ENCODE measurements around the gene DDX49. TPM values are rescaled to one million over a fixed set of nuclear protein-coding genes. Genes with fewer than 3 reads are reported as not detected.

The DDX49 gene
- total and polyA plus RNA-seq, 2 donors (not counting 1 experiment from before 2014, with no cell fraction given) = 38.9 to 47.5 TPM

DNA sequence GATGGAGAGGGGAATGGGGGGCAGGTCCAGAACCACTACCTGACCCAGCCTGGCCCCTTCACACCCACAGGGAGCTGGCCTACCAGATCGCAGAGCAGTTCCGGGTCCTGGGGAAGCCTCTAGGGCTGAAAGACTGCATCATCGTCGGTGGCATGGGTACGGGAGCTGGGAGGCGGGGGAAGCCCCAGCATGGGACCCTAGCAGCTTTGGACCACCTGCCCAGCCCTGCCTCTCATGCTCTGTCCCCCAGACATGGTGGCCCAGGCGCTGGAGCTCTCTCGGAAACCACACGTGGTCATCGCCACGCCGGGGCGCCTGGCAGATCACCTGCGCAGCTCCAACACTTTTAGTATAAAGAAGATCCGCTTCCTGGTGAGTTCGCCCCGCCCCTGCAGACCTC lies 2.1 kb downstream of the DDX49 start:
- H3K4me3 Mint-ChIP-seq = peak overlapping the region; percentile 55

DNA sequence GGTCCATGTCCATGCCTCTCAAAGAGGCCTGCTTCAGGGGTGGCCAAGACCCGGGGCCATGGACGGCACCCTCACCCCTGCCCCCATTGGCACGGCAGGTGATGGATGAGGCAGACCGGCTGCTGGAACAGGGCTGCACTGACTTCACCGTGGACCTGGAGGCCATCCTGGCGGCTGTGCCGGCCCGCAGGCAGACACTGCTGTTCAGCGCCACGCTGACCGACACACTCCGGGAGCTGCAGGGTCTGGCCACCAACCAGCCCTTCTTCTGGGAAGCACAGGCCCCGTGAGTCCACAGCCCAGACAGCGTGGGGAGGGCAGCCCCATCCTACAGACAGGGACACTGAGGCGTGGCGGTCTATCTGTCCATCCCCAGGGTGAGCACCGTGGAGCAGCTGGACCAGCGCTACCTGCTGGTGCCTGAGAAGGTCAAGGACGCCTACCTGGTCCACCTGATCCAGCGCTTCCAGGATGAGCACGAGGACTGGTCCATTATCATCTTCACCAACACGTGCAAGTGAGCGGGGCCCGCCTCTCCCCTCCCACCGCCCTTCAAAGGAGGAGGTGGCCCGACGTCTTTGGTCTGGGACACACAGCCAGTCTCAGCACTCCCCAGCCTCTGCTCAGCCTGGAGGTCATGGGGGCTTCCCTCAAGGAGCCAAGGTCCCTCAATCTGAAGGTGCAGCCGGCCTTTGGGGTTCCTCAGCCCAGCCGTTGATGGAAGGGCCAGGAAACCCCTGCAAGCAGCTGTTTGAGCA lies 2.9 kb downstream of the DDX49 start:
- no peak overlapping the region for H3K4me3 Mint-ChIP-seq

More for the DNA sequence above, 2.1 kb downstream of the DDX49 start:
- no peak overlapping the region for H3K4me2 ChIP-seq (replicated peaks; ENCODE audit: low read depth, low read length, poor library complexity, severe bottlenecking)
- H3K9me3 ChIP-seq (ENCODE audit: control extremely low read depth in 1 of 3, control insufficient read depth in 2 of 3, insufficient read depth in 1 of 3, low read length in 2 of 3) = no peaks in the 10 kb centered on the region
- no peak overlapping the region for H2AFZ ChIP-seq (ENCODE audit: insufficient read depth, low read depth, low read length, poor library complexity, severe bottlenecking)
- DNase-seq (no peak), ATAC-seq (ENCODE audit: low read depth) (no peak)
- H3K4me3 ChIP-seq (ENCODE audit: control extremely low read depth in 1 of 5, extremely low read depth in 1 of 5, insufficient read depth in 1 of 5, low read depth in 2 of 5, low read length in 4 of 5) = no peak overlapping the region
- H3K4me1 ChIP-seq (ENCODE audit: control insufficient read depth in 2 of 2, insufficient read depth in 2 of 2, low read length in 2 of 2) = peaks cover 17 to 27% of the 10 kb centered on the region in 2 donors
- peaks cover 29% of the 10 kb centered on the region for H4K20me1 ChIP-seq (ENCODE audit: control insufficient read depth, insufficient read depth, low read length, poor library complexity, severe bottlenecking)
- Mint-ChIP-seq H3K9me3 (ENCODE audit: insufficient read depth) (no peaks in the 10 kb centered on the region), H3K27ac (no peak overlapping the region), H3K4me1 (peaks cover 32% of the 10 kb centered on the region), H3K27me3 (no peaks in the 10 kb centered on the region)
- TF ChIP-seq, protein P1, sequence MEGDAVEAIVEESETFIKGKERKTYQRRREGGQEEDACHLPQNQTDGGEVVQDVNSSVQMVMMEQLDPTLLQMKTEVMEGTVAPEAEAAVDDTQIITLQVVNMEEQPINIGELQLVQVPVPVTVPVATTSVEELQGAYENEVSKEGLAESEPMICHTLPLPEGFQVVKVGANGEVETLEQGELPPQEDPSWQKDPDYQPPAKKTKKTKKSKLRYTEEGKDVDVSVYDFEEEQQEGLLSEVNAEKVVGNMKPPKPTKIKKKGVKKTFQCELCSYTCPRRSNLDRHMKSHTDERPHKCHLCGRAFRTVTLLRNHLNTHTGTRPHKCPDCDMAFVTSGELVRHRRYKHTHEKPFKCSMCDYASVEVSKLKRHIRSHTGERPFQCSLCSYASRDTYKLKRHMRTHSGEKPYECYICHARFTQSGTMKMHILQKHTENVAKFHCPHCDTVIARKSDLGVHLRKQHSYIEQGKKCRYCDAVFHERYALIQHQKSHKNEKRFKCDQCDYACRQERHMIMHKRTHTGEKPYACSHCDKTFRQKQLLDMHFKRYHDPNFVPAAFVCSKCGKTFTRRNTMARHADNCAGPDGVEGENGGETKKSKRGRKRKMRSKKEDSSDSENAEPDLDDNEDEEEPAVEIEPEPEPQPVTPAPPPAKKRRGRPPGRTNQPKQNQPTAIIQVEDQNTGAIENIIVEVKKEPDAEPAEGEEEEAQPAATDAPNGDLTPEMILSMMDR (IDR thresholded peaks at IDR 0.05) = no peak
- TF ChIP-seq EZH2 (IDR thresholded peaks at IDR 0.05; ENCODE audit: borderline replicate concordance, insufficient read depth, low read depth, low read length, poor library complexity, severe bottlenecking) = no peak
- WGBS (ENCODE audit: insufficient coverage) = 97% methylated on average over 17 of the region's 17 CpGs
- H3K27ac ChIP-seq (ENCODE audit: low read length in 2 of 2) = no peak overlapping the region
- H3K79me2 ChIP-seq (ENCODE audit: control insufficient read depth, insufficient read depth, low read length) = peaks cover 49% of the 10 kb centered on the region
- no peaks in the 10 kb centered on the region for H3K27me3 ChIP-seq (replicated peaks in 1 of 4; ENCODE audit: control extremely low read depth in 1 of 4, control insufficient read depth in 3 of 4, insufficient read depth in 4 of 4, low read length in 3 of 4)
- H3K9ac ChIP-seq (ENCODE audit: low read length) = no peak overlapping the region
- POLR2A ChIA-PET = interaction anchor here (0.6 kb wide), 1 partner anchor 8 kb away, joined by 3 read pairs; no protein-coding TSS in a partner anchor
- intact Hi-C loops (cut with micrococcal nuclease) = no loop called here
- CTCF ChIA-PET = no interaction called here
- peaks cover 0 to 46% of the 10 kb centered on the region in 2 experiments for H3K36me3 ChIP-seq (replicated peaks in 1 of 2; ENCODE audit: control extremely low read depth in 1 of 2, control insufficient read depth in 1 of 2, extremely low read depth in 1 of 2, insufficient read depth in 2 of 2, low read length in 1 of 2)

More for the DNA sequence above, 2.9 kb downstream of the DDX49 start:
- no peak overlapping the region for H3K27ac Mint-ChIP-seq
- ATAC-seq (ENCODE audit: low read depth) (no peak), DNase-seq (no peak)
- Histone ChIP-seq H3K4me2 (replicated peaks; ENCODE audit: low read depth, low read length, poor library complexity, severe bottlenecking) (no peak overlapping the region), H2AFZ (ENCODE audit: insufficient read depth, low read depth, low read length, poor library complexity, severe bottlenecking) (no peak overlapping the region), H3K9me3 (ENCODE audit: control extremely low read depth in 1 of 3, control insufficient read depth in 2 of 3, insufficient read depth in 1 of 3, low read length in 2 of 3) (no peaks in the 10 kb centered on the region), H3K36me3 (replicated peaks in 1 of 2; ENCODE audit: control extremely low read depth in 1 of 2, control insufficient read depth in 1 of 2, extremely low read depth in 1 of 2, insufficient read depth in 2 of 2, low read length in 1 of 2) (peaks cover 0 to 50% of the 10 kb centered on the region in 2 experiments), H4K20me1 (ENCODE audit: control insufficient read depth, insufficient read depth, low read length, poor library complexity, severe bottlenecking) (peaks cover 24% of the 10 kb centered on the region), H3K4me1 (ENCODE audit: control insufficient read depth in 2 of 2, insufficient read depth in 2 of 2, low read length in 2 of 2) (peaks cover 17 to 24% of the 10 kb centered on the region in 2 donors), H3K9ac (ENCODE audit: low read length) (no peak overlapping the region), H3K27ac (ENCODE audit: low read length in 2 of 2) (no peak overlapping the region), H3K79me2 (ENCODE audit: control insufficient read depth, insufficient read depth, low read length) (peaks cover 41% of the 10 kb centered on the region), H3K4me3 (ENCODE audit: control extremely low read depth in 1 of 5, extremely low read depth in 1 of 5, insufficient read depth in 1 of 5, low read depth in 2 of 5, low read length in 4 of 5) (no peak overlapping the region), H3K27me3 (replicated peaks in 1 of 4; ENCODE audit: control extremely low read depth in 1 of 4, control insufficient read depth in 3 of 4, insufficient read depth in 4 of 4, low read length in 3 of 4) (no peaks in the 10 kb centered on the region)
- POLR2A ChIA-PET = no interaction called here
- TF ChIP-seq, protein P1 (IDR thresholded peaks at IDR 0.05) = no peak
- TF ChIP-seq EZH2 (IDR thresholded peaks at IDR 0.05; ENCODE audit: borderline replicate concordance, insufficient read depth, low read depth, low read length, poor library complexity, severe bottlenecking) = no peak
- WGBS (ENCODE audit: insufficient coverage) = 97% methylated on average over 28 of the region's 29 CpGs
- H3K9me3 Mint-ChIP-seq (ENCODE audit: insufficient read depth) = no peaks in the 10 kb centered on the region
- peaks cover 29% of the 10 kb centered on the region for H3K4me1 Mint-ChIP-seq
- CTCF ChIA-PET = no interaction called here
- H3K27me3 Mint-ChIP-seq = no peaks in the 10 kb centered on the region
- intact Hi-C loops (cut with micrococcal nuclease) = no loop called here
